ENCODE data around the gene CSMD2.

GRCh38 chr1:33575324-33575879 lies 589.6 kb downstream of the CSMD2 start:
- no peak for TF ChIP-seq CTCF (IDR thresholded peaks at IDR 0.05)
- TF ChIP-seq POLR2A (IDR thresholded peaks at IDR 0.05): no peak
